ENCODE data around the gene ENDOV. TPM values are rescaled to one million over a fixed set of nuclear protein-coding genes. Genes with fewer than 3 reads are reported as not detected.

The ENDOV gene
- total and polyA plus RNA-seq, 2 of the 13 experiments (the other 11 are each of a cell fraction or from before 2014, with no cell fraction given) = 15.1 to 17.1 TPM

GRCh38 chr17:80381416-80381923, 33.5 kb upstream of the ENDOV start:
- H3K4me1 ChIP-seq (ENCODE audit: insufficient read depth, low read length) = no peaks in the 10 kb centered on the region
- intact Hi-C loops (cut with micrococcal nuclease; ENCODE audit: unreplicated experiment) = no loop called here
- no peaks in the 10 kb centered on the region for H3K79me2 ChIP-seq (ENCODE audit: insufficient read depth, low read length)
- H3K36me3 ChIP-seq (replicated peaks in 1 of 2; ENCODE audit: control insufficient read depth in 1 of 2, insufficient read depth in 2 of 2, low read length in 2 of 2) = peaks cover 40 to 75% of the 10 kb centered on the region in 2 experiments
- FAIRE-seq (no peak), DNase-seq (ENCODE audit: low spot score) (no peak), ATAC-seq (no peak)
- H3K4me3 ChIP-seq (replicated peaks in 1 of 3; ENCODE audit: insufficient read depth in 1 of 3, low read depth in 2 of 3, low read length in 3 of 3) = no peak overlapping the region
- no peak overlapping the region for H3K27ac ChIP-seq (ENCODE audit: extremely low read length, insufficient read depth, low read length)
- no peaks in the 10 kb centered on the region; the same call in 1 of the 2 replicates for H4K20me1 ChIP-seq (ENCODE audit: insufficient read depth, low read length)
- no peak overlapping the region for H3K9ac ChIP-seq (ENCODE audit: insufficient read depth, low read depth, low read length)
- ChIA-PET CTCF (ENCODE audit: low intra/inter-chr PET ratio, low total read pairs) (no interaction called here), POLR2A (no interaction called here)
- no peak overlapping the region for H2AFZ ChIP-seq (ENCODE audit: low read length)
- H3K27me3 ChIP-seq (ENCODE audit: control insufficient read depth in 1 of 2, insufficient read depth in 2 of 2, low read length in 2 of 2) = no peaks in the 10 kb centered on the region
- no peaks in the 10 kb centered on the region for H3K9me3 ChIP-seq (ENCODE audit: low read length)
- TF ChIP-seq HDAC2 (CRISPR knock-in tag; IDR thresholded peaks at IDR 0.05) (no peak), ZNF768 (CRISPR knock-in tag; IDR thresholded peaks at IDR 0.05) (0 out of 2 replicates have a peak, but pooled peaks have one; percentile 19)
- 97% methylated on average over 18 of the region's 18 CpGs for WGBS (ENCODE audit: low lambda C conversion rate)
- H3K4me2 ChIP-seq (ENCODE audit: low read depth, low read length) = no peak overlapping the region
- in situ Hi-C loops (cut with HindIII; ENCODE audit: extremely low pct_ligation_motif_present, low pct_unique_long_range_greater_than_20kb) = no loop called here
- BruUV-seq (replicated peaks) = no TSS peak

DNA sequence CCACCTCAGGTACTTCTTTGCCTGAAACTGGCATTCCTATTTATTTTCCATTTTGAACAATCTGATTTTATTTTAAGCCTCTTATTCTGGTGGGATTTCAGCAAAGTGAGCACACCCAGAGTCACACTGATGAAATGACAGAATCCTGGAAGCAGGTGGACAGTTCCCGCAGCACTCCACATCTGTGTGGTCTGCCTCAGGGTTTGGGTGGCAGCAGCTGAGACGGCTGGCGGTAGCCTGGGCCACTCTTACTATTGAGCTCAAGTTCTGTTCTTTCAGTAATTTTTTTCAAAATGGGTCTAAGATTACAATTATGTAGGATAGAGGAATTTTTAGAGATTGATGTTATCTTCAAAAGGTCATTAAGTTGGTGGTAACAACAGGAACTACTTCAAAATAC, 32.5 kb upstream of the ENDOV start:
- CTCF ChIA-PET (ENCODE audit: low intra/inter-chr PET ratio, low total read pairs) = no interaction called here
- POLR2A ChIA-PET = no interaction called here
- H3K4me1 ChIP-seq (ENCODE audit: insufficient read depth, low read length) = no peaks in the 10 kb centered on the region
- ATAC-seq (no peak), DNase-seq (ENCODE audit: low spot score) (no peak), FAIRE-seq (no peak)
- no peaks in the 10 kb centered on the region; the same call in 1 of the 2 replicates for H4K20me1 ChIP-seq (ENCODE audit: insufficient read depth, low read length)
- H2AFZ ChIP-seq (ENCODE audit: low read length) = no peak overlapping the region
- H3K79me2 ChIP-seq (ENCODE audit: insufficient read depth, low read length) = no peaks in the 10 kb centered on the region
- no TSS peak for BruUV-seq (replicated peaks)
- H3K4me3 ChIP-seq (replicated peaks in 1 of 3; ENCODE audit: insufficient read depth in 1 of 3, low read depth in 2 of 3, low read length in 3 of 3) = no peak overlapping the region
- peaks cover 41 to 76% of the 10 kb centered on the region in 2 experiments for H3K36me3 ChIP-seq (replicated peaks in 1 of 2; ENCODE audit: control insufficient read depth in 1 of 2, insufficient read depth in 2 of 2, low read length in 2 of 2)
- 93% methylated on average over 3 of the region's 3 CpGs for WGBS (ENCODE audit: low lambda C conversion rate)
- no peak for TF ChIP-seq ZSCAN29 (CRISPR knock-in tag; conservative IDR thresholded peaks at IDR 0.05)
- TF ChIP-seq KDM5B (CRISPR knock-in tag; IDR thresholded peaks at IDR 0.05; ENCODE audit: borderline replicate concordance) = no peak
- no peak for TF ChIP-seq BATF2 (CRISPR knock-in tag; IDR thresholded peaks at IDR 0.05)
- TF ChIP-seq ZNF703 (CRISPR knock-in tag; IDR thresholded peaks at IDR 0.05; ENCODE audit: borderline replicate concordance) = no peak
- no peaks in the 10 kb centered on the region for H3K27me3 ChIP-seq (ENCODE audit: control insufficient read depth in 1 of 2, insufficient read depth in 2 of 2, low read length in 2 of 2)
- no peak overlapping the region for H3K4me2 ChIP-seq (ENCODE audit: low read depth, low read length)
- no peaks in the 10 kb centered on the region for H3K9me3 ChIP-seq (ENCODE audit: low read length)
- H3K9ac ChIP-seq (ENCODE audit: insufficient read depth, low read depth, low read length) = no peak overlapping the region
- intact Hi-C loops (cut with micrococcal nuclease; ENCODE audit: unreplicated experiment) (no loop called here), in situ Hi-C loops (cut with HindIII; ENCODE audit: extremely low pct_ligation_motif_present, low pct_unique_long_range_greater_than_20kb) (no loop called here)
- H3K27ac ChIP-seq (ENCODE audit: extremely low read length, insufficient read depth, low read length) = no peak overlapping the region
